HG02610 (cell line): ENCODE results near the gene ATP23.

Source experiments
- ATAC-seq: cut with Tn5 transposase; IDR thresholded peaks from one replicate; pipeline ENCODE4 v1.9.1; 2021; ENCODE audit warnings: mild to moderate bottlenecking, moderate library complexity; ENCODE audit not compliant: unreplicated experiment

ATP23 gene, protein sequence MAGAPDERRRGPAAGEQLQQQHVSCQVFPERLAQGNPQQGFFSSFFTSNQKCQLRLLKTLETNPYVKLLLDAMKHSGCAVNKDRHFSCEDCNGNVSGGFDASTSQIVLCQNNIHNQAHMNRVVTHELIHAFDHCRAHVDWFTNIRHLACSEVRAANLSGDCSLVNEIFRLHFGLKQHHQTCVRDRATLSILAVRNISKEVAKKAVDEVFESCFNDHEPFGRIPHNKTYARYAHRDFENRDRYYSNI

DNA sequence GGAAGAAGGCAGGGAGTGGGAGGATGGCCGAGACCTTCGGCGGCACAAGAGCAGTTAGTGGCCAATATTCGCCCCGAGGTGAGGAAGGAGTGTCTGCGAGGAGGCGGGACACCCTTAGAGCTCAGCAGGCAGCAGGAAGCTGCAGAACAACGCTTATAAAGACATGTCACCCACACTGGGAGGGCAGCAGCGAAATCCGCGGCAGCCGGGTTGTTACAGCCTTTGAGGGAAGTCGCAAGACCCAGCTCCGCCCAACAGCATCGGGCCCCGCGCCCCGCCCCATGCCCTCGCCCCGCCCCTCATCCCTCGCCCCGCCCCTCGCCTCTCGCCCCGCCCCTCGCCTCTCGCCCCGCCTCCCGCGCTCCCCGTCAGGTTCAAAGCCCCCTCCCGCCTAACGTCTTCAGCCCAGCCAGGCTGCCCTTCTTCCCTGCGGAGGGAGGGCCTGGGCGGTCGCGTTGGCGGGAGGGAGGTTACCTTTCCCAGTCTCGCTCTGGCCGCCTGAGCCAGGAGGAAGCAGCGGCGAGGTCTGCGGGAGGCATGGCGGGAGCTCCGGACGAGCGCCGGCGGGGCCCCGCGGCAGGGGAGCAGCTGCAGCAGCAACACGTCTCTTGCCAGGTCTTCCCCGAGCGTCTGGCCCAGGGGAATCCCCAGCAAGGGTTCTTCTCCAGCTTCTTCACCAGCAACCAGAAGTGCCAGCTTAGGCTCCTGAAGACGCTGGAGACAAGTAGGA lies at the start of gene ATP23:
TSS of gene ATP23 (plus strand) at position 403 of the 730 bp plus-strand sequence. CDS start at position 538, 135 bp downstream.
- peak; percentile 84 for ATAC-seq

DNA sequence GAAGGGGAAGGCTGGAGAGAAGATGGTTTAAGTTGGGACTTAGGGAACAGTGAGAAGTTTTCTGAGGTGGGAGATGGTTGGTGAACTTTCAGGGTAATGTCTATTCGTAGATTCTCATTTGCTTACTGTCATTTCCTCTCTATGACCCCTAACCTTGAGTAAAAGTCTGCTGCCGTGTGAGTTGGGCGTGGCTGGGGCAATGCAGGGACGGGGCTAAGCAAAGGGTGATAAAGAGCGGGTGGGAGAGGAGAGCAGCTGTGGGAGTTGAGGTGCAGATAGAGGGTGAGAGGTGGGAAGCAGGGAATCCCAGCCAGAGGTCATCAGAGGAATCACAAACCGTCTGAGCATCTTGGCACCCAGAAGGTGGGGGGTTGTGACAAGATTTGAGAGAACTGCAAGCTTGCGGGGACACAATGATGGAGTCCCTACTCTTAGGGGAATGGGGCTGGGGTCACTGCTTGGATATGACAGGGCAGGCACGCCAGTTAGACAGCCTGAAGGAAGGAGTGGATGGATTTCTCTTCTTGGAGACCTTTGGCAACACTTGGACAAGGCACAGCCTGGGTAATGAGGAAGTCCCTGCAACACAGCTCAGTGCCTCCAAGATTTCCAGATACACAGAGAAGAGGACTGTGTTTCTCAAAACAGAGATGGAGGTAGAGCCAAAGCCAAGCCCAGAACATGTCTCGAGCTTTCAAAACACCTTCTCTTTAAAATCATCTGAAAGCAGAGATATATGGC lies 49.0 kb upstream of the ATP23 start:
- ATAC-seq, result no peak

DNA sequence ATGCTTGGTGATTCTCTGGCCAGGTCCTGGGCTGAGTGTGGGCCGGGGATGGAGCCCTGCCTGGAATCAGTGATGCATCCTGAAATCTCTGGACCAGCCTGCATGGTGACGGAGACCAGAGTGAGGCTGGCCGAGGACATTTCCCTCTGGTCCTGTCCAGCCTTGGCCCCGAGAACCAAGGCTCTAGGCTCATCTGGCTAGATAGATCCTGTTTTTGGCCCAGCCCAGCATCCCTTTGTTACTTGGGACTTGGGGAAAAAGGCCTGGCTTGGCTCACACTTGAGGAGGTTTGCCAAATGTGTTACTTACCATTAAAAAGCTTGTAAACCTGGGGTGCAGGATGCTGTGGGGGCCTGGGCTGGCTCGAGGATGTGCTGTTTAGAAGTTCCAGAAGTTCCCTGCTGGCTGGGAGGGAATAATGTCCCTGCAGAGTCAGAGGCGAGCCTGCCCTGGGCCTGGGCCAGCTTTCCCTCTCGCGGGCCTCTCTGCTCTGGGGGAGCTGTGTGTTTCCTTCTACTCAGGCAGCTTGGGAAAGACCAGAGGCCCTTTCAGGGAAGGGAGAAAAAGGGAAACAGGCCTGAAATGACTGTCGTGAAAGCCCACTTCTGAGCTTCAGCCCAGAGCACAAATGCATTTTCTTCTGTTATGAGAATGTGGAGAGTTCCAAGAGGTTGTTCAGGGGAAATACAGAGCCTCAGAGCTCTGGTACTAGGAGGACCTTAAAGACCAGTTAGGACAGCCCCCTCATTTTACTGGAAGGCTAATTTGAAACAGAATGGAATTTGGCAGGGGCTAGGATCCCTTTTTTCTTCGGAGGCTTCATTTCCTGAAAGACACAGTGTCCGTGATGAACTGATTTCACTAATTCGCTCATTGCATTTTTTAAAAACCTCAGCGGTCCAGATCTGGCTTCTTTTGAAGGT lies 47.7 kb upstream of the ATP23 start:
- peak; percentile 27 for ATAC-seq

DNA sequence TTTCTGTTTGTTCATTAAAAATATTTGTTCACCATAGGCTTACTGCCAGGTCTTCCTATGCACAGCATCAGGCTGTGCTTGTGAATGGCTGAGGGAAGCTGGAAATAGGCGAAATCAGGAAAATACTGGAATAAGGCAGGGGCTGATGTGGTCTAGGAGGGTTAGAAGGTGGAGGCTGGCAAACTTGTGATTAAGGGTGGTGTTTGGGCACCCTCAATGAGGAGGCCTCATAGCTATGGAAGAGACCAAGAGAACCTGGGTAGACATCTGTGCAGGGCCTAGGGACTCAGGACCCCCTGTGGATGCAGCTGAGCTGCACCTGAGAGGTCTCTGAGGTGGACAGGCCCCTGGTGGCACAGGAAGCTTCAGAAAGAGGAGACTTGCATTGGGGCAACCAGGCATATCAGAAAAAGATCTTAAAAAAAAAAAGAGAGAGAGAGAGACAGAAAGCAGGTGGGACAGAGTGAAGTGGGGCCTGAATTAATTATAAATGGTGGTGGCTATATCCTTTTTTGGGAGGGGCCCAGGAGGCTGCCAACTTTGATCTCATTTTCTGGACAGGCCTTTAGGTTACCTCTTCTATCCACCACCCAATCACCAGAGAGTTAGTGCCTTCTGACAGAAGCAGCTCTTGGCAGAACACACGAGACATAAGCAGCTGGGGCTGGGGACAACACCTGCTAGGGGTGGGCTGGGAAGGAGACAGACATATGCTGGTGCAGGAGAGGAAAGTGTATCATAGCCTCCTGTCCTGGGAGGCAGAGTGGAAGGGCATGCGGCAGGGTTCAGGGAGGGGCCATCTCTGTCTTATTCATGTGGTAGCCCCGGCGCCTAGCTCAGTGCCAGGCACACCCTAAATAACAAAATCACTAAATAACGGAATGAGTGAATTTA lies 46.7 kb upstream of the ATP23 start:
- no peak for ATAC-seq

DNA sequence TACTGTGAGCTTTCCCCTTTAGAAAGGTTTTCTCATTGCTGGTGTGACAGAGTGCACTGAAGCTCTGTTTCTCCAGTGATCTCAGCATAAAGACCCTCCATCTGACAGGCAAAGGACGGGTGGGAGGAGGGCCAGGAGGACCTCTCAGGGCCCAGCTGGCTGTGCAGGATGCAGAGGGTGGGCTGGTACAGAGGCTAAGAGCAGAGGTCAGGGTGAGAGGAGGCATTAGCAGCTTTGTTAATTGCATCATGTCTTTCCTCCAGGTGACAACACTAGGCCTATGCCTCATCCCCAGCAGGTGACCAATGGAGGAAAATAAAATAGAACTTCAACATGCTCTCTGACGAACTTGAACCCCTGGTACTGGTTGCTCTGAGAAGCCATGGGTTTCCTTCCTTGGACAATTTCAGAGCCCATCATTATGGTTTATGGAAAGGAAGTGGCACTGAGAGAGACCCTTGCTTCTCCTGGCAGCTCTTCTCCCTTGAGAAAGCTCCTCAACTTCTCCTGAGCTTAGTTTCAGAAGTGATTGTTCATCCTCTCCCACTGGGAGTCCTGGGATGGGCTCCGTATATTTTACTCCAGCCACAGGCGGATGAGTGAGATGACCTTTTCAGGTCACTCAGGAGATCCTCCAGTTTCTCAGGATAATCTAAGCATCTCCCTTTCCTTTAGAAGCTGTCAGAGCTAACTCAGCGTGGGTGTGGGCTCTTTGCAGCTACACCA lies 45.8 kb upstream of the ATP23 start:
- no peak for ATAC-seq

DNA sequence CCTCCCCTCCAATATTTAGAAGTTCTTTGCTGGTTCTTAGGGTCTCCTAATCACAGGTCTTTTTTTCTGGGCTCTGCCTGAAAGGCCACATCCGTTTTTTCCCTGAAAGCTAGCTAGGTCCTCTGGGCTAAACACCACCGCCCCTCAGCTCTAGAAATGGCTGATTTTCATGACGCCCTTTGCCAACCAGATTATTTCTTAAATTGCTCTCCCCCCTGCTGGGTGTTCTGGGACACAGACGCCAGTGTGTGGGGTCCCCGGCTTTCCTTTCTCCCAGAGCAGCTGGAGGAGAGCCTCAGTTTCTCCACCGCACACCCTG lies 45.3 kb upstream of the ATP23 start:
- ATAC-seq, result no peak

DNA sequence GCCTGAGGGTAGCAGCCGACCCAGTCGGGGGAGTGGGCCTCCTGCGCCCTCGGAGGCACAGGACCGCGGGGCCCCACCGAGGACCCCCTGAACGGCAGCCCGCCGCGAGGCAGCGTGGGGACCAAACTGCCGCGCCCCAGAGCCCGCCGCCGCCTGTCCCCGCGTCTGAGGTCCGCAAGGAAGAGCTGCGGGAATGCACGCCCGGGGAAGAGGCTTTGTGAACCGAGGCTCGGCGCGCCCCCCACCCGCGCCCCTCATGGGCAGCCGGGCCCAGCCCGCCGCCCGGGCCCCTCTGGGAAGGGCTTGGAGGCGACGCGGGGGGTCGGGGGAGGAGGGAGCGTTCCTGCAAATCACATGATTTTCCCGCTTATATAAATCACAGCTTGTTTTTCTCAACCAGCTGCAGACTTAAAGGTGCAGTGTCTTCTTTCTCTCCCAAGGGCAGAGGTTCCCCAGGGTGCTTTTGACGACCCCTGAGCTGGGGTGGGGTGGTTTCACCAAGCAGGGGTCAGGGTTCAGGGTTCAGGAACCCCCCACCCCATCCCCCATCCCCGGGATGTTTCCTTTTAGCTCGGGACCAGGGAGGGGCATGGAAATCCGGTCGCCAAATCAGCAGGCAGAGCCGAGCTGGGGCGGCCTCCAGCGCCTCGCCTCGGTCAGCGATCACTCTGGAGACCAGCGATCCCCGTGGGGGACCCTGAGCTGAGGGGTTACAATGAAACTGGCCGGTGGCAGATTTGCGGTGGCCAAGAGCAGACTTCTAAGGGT lies 44.7 kb upstream of the ATP23 start:
- no peak for ATAC-seq

DNA sequence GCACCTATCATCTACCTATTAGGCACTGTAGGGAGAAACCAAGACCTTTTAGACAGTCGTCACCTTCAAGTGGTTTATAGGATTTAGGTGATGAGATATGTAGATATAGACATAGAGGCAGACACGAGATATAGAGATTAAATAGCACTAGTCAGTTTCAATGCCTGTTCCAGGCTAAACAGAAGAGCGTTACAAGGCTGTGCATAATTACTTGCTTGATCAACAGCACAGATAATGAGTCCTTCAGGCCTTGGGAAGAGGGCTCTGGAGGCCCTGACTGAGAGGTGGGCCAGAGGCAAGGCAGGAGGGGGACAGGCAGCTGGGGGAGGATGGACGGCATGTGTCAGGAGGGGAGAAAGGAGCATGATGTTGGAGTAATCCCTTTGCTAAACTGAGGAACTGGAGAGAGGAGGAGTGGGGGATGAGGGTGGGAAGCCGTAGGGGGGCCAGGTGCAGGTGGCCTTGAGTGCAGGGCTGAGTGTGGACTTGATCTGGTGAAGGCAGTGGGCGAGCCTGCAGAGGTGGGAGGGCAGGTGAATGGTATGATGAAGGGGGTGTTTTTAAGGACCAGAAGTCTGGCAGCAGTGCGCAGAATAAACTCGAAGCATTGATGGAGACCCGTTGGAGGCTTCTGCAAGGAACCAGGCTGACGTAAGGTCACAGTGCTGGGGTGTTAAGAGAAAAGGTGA lies 43.9 kb upstream of the ATP23 start:
- ATAC-seq, result no peak

DNA sequence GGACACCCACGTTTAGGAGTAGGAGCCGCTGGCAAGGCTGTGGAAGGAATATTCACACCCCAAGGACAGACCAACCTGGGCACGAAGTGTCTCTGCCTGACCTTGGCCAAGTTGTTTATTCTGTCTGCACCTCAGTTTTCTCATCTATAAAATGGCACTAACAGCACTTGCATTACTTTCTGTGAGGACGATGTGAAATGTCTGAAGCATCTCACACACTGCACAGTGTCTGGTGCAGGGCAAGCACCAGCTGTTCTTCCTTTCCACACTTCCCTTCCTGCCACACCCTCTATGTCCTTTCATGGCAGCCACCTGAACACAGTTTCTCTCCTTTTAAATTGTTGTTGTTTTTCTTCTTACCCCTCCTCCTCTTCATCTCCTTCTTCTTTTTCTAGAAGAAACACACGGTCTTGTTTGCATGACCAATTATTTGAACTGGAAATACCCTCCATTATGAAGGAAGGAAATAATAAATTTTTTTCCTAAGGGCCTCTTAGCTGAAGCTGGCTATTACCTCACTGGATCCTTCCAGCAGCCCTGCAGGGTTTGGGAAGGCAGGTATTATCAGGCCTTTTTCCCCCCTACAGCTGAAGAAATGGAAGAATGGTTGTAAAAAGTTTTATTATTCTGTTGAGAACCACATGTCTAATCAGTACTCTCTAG lies 42.9 kb upstream of the ATP23 start:
- ATAC-seq, result peak; percentile 15

DNA sequence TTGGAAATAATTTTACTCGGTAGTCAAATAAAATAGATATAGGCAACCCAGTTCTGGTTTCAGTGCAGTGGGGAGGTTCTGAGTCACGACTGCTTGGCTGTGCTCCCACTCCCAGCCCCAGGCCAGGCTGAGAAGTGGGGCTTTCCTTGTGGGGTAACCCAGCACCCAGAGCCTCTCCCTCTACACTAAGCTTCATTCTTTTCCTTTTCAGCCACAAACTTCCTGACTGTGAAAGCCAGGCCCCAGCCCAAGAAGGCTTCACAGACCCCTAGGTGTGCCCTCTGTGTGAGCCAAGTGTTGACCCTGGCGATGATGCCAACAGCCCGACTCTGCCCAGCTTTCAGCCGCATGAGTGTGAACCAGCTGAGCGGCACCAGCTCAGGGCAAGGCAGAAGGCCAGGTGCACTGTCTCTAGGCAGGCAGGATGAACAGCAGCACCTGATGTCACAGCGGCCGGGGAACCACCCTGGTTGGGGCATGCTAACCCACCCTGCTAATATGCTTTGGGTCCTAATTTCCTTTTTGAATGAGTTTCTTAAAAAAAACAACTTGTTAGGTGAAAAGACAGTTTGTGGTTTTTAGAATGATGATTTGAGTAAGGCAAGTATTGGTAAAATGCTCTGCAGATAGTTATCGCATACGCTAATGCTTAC lies 42.2 kb upstream of the ATP23 start:
- peak; percentile 90 for ATAC-seq

DNA sequence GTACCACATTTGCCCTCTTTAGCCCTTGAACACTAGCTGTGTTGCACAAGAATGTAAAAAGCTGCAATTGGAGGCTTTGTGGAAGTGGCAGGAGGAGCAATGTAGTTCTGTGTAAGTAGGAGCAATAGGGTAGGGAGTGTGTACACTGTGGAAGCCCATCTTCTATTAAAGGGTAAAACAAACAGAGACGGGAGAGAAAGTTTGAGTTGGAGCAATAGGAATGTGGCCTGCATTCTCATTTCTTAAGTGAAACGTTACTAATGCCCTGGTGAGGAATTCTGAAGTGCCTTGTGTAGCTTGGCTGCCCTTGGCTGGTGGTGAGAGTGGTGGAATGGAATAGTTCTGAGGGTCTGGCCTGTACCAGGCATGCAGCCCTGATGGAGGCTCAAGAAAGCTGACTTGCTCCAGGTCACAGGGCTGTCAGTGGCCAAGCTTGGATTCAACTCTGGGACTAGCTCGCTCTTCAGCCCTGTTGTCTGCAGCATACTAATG lies 38.8 kb upstream of the ATP23 start:
- no peak for ATAC-seq

DNA sequence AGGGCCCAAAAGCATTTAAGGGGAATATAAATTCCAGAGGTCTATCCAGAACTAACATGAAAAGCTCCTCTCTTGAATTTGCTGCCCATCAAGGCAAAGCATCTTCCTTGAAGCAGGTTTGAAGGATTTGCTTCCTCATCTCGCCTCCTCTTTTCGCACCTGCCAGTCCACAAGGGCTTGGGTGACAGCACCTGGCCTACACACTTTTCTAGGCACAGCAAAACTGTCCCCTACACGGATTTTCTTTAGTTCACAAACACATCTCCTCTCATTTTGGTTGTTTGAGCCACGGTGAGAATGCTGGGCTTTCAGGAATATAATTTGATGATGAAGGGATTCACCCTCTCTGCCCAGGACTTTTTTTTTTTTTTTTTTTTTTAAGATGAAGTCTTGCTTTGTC lies 36.9 kb upstream of the ATP23 start:
- no peak for ATAC-seq

DNA sequence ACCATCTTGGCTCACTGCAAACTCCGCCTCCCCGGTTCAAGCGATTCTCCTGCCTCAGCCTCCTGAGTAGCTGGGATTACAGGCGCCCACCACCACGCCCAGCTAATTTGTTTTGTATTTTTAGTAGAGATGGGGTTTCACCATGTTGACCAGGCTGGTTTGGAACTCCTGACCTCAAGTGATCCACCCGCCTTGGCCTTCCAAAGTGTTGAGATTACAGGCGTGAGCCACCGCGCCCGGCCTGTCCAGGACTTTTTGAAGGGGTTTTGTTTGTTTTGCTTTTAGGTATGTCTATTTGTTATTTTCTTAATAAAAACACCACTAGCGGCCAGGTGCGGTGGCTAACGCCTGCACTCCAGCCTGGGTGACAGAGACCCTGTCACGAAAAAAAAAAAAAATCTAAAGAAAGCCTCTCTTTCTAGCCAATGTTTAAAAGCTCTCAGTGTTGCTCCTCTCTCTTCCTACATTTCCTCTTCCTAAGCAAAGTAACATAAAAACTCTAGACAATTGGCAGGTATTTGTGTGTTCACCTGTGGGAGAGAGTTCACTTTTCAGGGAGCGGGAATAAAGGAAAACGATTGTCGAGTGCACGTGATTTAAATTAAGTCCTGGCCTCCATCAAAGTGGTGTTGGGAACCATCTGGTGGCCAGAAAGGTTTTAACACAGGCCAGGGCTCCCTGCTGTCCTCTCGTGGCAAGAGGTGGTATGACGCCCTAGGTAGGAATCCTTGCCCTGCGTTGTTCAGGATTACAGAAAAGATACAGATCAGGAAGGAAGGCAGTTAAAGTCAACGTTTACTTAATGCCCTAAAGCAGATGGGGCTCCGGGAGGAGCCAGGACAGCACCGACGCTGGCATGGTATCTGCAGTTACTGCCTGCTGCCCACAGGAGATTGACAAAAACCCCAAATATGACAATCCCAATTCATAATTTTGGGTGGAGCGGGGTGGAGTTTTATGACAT lies 36.2 kb upstream of the ATP23 start:
- ATAC-seq, result peak; percentile 93

DNA sequence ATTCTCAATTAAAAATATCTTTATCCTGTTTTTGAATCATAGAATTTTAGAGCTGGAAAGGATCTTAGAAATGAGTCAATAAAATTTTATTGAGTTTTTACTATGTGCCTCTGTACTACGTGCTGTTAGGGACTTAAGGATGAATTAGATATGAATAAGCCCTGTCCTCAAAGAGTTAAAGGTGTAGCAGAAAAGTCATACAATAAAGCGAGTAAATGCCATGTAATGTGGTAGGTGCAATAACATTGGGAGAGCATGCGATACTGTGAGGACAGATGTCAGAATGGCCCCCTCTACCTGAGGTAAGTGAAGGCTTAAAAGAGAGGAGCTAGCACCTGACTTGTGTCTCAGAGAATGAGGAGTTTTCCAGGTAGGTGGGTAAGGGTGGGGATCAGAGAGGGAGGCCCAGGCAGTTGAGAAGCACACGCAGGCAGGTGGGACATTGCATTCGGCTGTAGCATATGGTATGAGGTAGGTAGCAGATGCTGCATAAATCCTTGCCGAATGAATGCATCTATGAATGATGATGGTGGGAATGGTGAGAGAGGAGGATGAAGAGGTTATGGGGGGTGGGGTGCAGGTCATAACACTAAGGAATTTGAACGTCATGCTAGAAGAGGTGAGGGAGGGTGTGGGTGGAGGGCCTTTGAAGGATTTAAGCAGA lies 35.4 kb upstream of the ATP23 start:
- no peak for ATAC-seq

DNA sequence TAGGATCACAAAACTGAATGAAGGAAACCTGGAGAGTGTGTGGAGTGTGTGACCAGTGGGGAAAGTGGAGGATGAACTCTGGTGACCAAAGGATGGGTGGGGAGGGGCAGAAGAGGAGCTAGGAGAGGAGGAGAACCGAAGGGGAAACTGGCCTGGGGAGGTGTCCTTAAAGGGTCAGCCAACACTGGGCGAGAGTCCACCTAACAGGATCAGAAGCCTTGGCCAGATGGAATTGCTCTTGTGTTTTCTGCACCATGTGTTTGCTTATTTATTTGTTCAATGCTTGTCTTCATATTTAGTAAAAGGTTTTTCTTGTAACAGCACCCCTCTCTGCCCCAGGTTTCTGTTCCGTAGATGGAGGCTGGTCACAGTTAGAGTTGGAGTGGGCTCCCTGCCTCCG lies 34.5 kb upstream of the ATP23 start:
- no peak for ATAC-seq
